ENCODE results near the gene NFIL3. TPM values are rescaled to one million over a fixed set of nuclear protein-coding genes. Genes with fewer than 3 reads are reported as not detected.
"Not testable (repeated sequence)": the region's sequence is repeated elsewhere in the genome, so short reads cannot be mapped to it uniquely, and the experiment has no call there.

The NFIL3 gene
- total and polyA plus RNA-seq, 4 experiments from 2014 or later: 1.8 to 3.3 (median 2.6) TPM

- Mint-ChIP-seq H3K4me1 (no peaks in the 10 kb centered on the region), H3K27me3 (peaks cover 3 to 5% of the 10 kb centered on the region in 2 donors), H3K27ac (no peak overlapping the region), H3K9me3 (no peaks in the 10 kb centered on the region), H3K4me3 (no peak overlapping the region), H3K36me3 (no peaks in the 10 kb centered on the region)
- intact Hi-C loops (cut with micrococcal nuclease): no loop called here
- H3K9me3 ChIP-seq (ENCODE audit: control insufficient read depth in 1 of 2, low read length in 2 of 2): no peaks in the 10 kb centered on the region
- no peaks in the 10 kb centered on the region for H3K4me1 ChIP-seq (ENCODE audit: insufficient read depth, low read length)
- peaks cover 3% of the 10 kb centered on the region for H3K27me3 ChIP-seq (ENCODE audit: insufficient read depth, low read length)
- H3K27ac ChIP-seq (ENCODE audit: low read depth, low read length): no peak overlapping the region
- CTCF ChIA-PET (ENCODE audit: partially characterized antibody): no interaction called here
- no peak for DNase-seq
- no peak overlapping the region for H3K4me3 ChIP-seq (ENCODE audit: low read length in 2 of 2)
- POLR2A ChIA-PET (ENCODE audit: partially characterized antibody): no interaction called here
- H3K36me3 ChIP-seq (ENCODE audit: insufficient read depth, low read length): no peaks in the 10 kb centered on the region
Observed at GRCh38 chr9:91383577-91383976, 40.1 kb downstream of the NFIL3 start.

GRCh38 chr9:91382298-91382697, 41.3 kb downstream of the NFIL3 start:
- ChIA-PET CTCF (ENCODE audit: partially characterized antibody) (no interaction called here), POLR2A (ENCODE audit: partially characterized antibody) (no interaction called here)
- H3K4me1 Mint-ChIP-seq: no peaks in the 10 kb centered on the region
- intact Hi-C loops (cut with micrococcal nuclease): no loop called here
- Histone ChIP-seq H3K27me3 (ENCODE audit: insufficient read depth, low read length) (peaks cover 3% of the 10 kb centered on the region), H3K27ac (ENCODE audit: low read depth, low read length) (no peak overlapping the region), H3K4me1 (ENCODE audit: insufficient read depth, low read length) (no peaks in the 10 kb centered on the region), H3K9me3 (ENCODE audit: control insufficient read depth in 1 of 2, low read length in 2 of 2) (no peaks in the 10 kb centered on the region), H3K36me3 (ENCODE audit: insufficient read depth, low read length) (no peaks in the 10 kb centered on the region), H3K4me3 (ENCODE audit: low read length in 2 of 2) (no peak overlapping the region)
- peak overlapping the region in 1 of 7 donors; percentile 28 for H3K27ac Mint-ChIP-seq
- H3K36me3 Mint-ChIP-seq: peaks cover 0 to 4% of the 10 kb centered on the region in 2 donors
- no peak overlapping the region for H3K4me3 Mint-ChIP-seq
- peaks cover 3 to 5% of the 10 kb centered on the region in 2 donors for H3K27me3 Mint-ChIP-seq
- no peak for DNase-seq
- H3K9me3 Mint-ChIP-seq: peaks cover 0 to 4% (median 1%) of the 10 kb centered on the region in 8 donors

GRCh38 chr9:91379426-91379825, 44.2 kb downstream of the NFIL3 start:
- Mint-ChIP-seq H3K4me1 (peaks cover 0 to 2% (median 0%) of the 10 kb centered on the region in 4 donors), H3K9me3 (peaks cover 0 to 4% (median 1%) of the 10 kb centered on the region in 8 donors), H3K27me3 (peaks cover 4 to 5% of the 10 kb centered on the region in 2 donors), H3K27ac (no peak overlapping the region), H3K36me3 (peaks cover 0 to 4% of the 10 kb centered on the region in 2 donors), H3K4me3 (no peak overlapping the region)
- Histone ChIP-seq H3K27ac (ENCODE audit: low read depth, low read length) (no peak overlapping the region), H3K4me3 (ENCODE audit: low read length in 2 of 2) (no peak overlapping the region), H3K4me1 (ENCODE audit: insufficient read depth, low read length) (no peaks in the 10 kb centered on the region), H3K36me3 (ENCODE audit: insufficient read depth, low read length) (no peaks in the 10 kb centered on the region), H3K27me3 (ENCODE audit: insufficient read depth, low read length) (peaks cover 3% of the 10 kb centered on the region), H3K9me3 (ENCODE audit: control insufficient read depth in 1 of 2, low read length in 2 of 2) (no peaks in the 10 kb centered on the region)
- no peak for DNase-seq
- CTCF ChIA-PET (ENCODE audit: partially characterized antibody): no interaction called here
- POLR2A ChIA-PET (ENCODE audit: partially characterized antibody): no interaction called here
- intact Hi-C loops (cut with micrococcal nuclease): no loop called here

GRCh38 chr9:91378695-91379127, 44.9 kb downstream of the NFIL3 start:
- Mint-ChIP-seq H3K27ac (no peak overlapping the region), H3K4me1 (peaks cover 0 to 2% (median 0%) of the 10 kb centered on the region in 4 donors), H3K36me3 (peaks cover 0 to 4% of the 10 kb centered on the region in 2 donors), H3K4me3 (no peak overlapping the region), H3K9me3 (peaks cover 0 to 4% (median 1%) of the 10 kb centered on the region in 8 donors), H3K27me3 (peaks cover 4 to 5% of the 10 kb centered on the region in 2 donors)
- CTCF ChIA-PET (ENCODE audit: partially characterized antibody): interaction anchor here (1.3 kb wide), 1 partner anchor 48 kb away, joined by 3 read pairs; no protein-coding TSS in a partner anchor
- peaks cover 3% of the 10 kb centered on the region for H3K27me3 ChIP-seq (ENCODE audit: insufficient read depth, low read length)
- no peaks in the 10 kb centered on the region for H3K36me3 ChIP-seq (ENCODE audit: insufficient read depth, low read length)
- POLR2A ChIA-PET (ENCODE audit: partially characterized antibody): no interaction called here
- no peak overlapping the region for H3K27ac ChIP-seq (ENCODE audit: low read depth, low read length)
- intact Hi-C loops (cut with micrococcal nuclease): no loop called here
- no peak overlapping the region for H3K4me3 ChIP-seq (ENCODE audit: low read length in 2 of 2)
- no peaks in the 10 kb centered on the region for H3K9me3 ChIP-seq (ENCODE audit: control insufficient read depth in 1 of 2, low read length in 2 of 2)
- no peaks in the 10 kb centered on the region for H3K4me1 ChIP-seq (ENCODE audit: insufficient read depth, low read length)
- no peak for DNase-seq

GRCh38 chr9:91378054-91378453, 45.6 kb downstream of the NFIL3 start:
- POLR2A ChIA-PET (ENCODE audit: partially characterized antibody); H3K27ac Mint-ChIP-seq; H3K9me3 ChIP-seq (ENCODE audit: control insufficient read depth in 1 of 2, low read length in 2 of 2); DNase-seq; H3K36me3 ChIP-seq (ENCODE audit: insufficient read depth, low read length); H3K27me3 Mint-ChIP-seq; H3K4me1 ChIP-seq (ENCODE audit: insufficient read depth, low read length); H3K4me1 Mint-ChIP-seq; H3K4me3 ChIP-seq (ENCODE audit: low read length in 2 of 2); H3K27ac ChIP-seq (ENCODE audit: low read depth, low read length); H3K27me3 ChIP-seq (ENCODE audit: insufficient read depth, low read length); H3K36me3 Mint-ChIP-seq; H3K4me3 Mint-ChIP-seq; intact Hi-C loops (cut with micrococcal nuclease); H3K9me3 Mint-ChIP-seq: not testable (repeated sequence)
- CTCF ChIA-PET (ENCODE audit: partially characterized antibody): interaction anchor here (1.3 kb wide), 1 partner anchor 49 kb away, joined by 3 read pairs; no protein-coding TSS in a partner anchor

GRCh38 chr9:91376239-91376638, 47.4 kb downstream of the NFIL3 start:
- Mint-ChIP-seq H3K9me3 (peaks cover 0 to 4% (median 1%) of the 10 kb centered on the region in 8 donors), H3K4me3 (no peak overlapping the region), H3K36me3 (peaks cover 0 to 4% of the 10 kb centered on the region in 2 donors), H3K27ac (no peak overlapping the region), H3K27me3 (peaks cover 2 to 4% of the 10 kb centered on the region in 2 donors), H3K4me1 (peaks cover 0 to 2% (median 0%) of the 10 kb centered on the region in 4 donors)
- CTCF ChIA-PET (ENCODE audit: partially characterized antibody): no interaction called here
- intact Hi-C loops (cut with micrococcal nuclease): no loop called here
- Histone ChIP-seq H3K36me3 (ENCODE audit: insufficient read depth, low read length) (no peaks in the 10 kb centered on the region), H3K4me1 (ENCODE audit: insufficient read depth, low read length) (no peaks in the 10 kb centered on the region), H3K4me3 (ENCODE audit: low read length in 2 of 2) (no peak overlapping the region), H3K27me3 (ENCODE audit: insufficient read depth, low read length) (peaks cover 3% of the 10 kb centered on the region), H3K9me3 (ENCODE audit: control insufficient read depth in 1 of 2, low read length in 2 of 2) (no peaks in the 10 kb centered on the region), H3K27ac (ENCODE audit: low read depth, low read length) (no peak overlapping the region)
- POLR2A ChIA-PET (ENCODE audit: partially characterized antibody): no interaction called here
- no peak for DNase-seq

- peaks cover 2% of the 10 kb centered on the region in 2 donors for H3K27me3 Mint-ChIP-seq
- no peak overlapping the region for H3K27ac Mint-ChIP-seq
- peaks cover 0 to 2% (median 0%) of the 10 kb centered on the region in 4 donors for H3K4me1 Mint-ChIP-seq
- intact Hi-C loops (cut with micrococcal nuclease): no loop called here
- no peak overlapping the region for H3K27ac ChIP-seq (ENCODE audit: low read depth, low read length)
- H3K9me3 ChIP-seq (ENCODE audit: control insufficient read depth in 1 of 2, low read length in 2 of 2): no peaks in the 10 kb centered on the region
- no peak for DNase-seq
- H3K4me1 ChIP-seq (ENCODE audit: insufficient read depth, low read length): no peaks in the 10 kb centered on the region
- POLR2A ChIA-PET (ENCODE audit: partially characterized antibody): no interaction called here
- H3K4me3 Mint-ChIP-seq: no peak overlapping the region
- no peaks in the 10 kb centered on the region for H3K27me3 ChIP-seq (ENCODE audit: insufficient read depth, low read length)
- no peak overlapping the region for H3K4me3 ChIP-seq (ENCODE audit: low read length in 2 of 2)
- H3K36me3 ChIP-seq (ENCODE audit: insufficient read depth, low read length): no peaks in the 10 kb centered on the region
- H3K9me3 Mint-ChIP-seq: peaks cover 0 to 4% (median 1%) of the 10 kb centered on the region in 8 donors
- H3K36me3 Mint-ChIP-seq: peaks cover 0 to 4% of the 10 kb centered on the region in 2 donors
- CTCF ChIA-PET (ENCODE audit: partially characterized antibody): no interaction called here
Observed at GRCh38 chr9:91374939-91375338, 48.7 kb downstream of the NFIL3 start.

GRCh38 chr9:91371894-91372293, 51.7 kb downstream of the NFIL3 start:
- POLR2A ChIA-PET (ENCODE audit: partially characterized antibody): no interaction called here
- no peaks in the 10 kb centered on the region for H3K9me3 Mint-ChIP-seq
- no peak overlapping the region for H3K4me3 Mint-ChIP-seq
- H3K27ac Mint-ChIP-seq: no peak overlapping the region
- peaks cover 0 to 2% (median 0%) of the 10 kb centered on the region in 4 donors for H3K4me1 Mint-ChIP-seq
- H3K4me1 ChIP-seq (ENCODE audit: insufficient read depth, low read length): no peaks in the 10 kb centered on the region
- DNase-seq: no peak
- CTCF ChIA-PET (ENCODE audit: partially characterized antibody): no interaction called here
- no peaks in the 10 kb centered on the region for H3K27me3 ChIP-seq (ENCODE audit: insufficient read depth, low read length)
- peaks cover 0 to 2% of the 10 kb centered on the region in 2 donors for H3K27me3 Mint-ChIP-seq
- no peaks in the 10 kb centered on the region for H3K9me3 ChIP-seq (ENCODE audit: control insufficient read depth in 1 of 2, low read length in 2 of 2)
- no peaks in the 10 kb centered on the region for H3K36me3 Mint-ChIP-seq
- H3K36me3 ChIP-seq (ENCODE audit: insufficient read depth, low read length): no peaks in the 10 kb centered on the region
- intact Hi-C loops (cut with micrococcal nuclease): no loop called here
- no peak overlapping the region for H3K27ac ChIP-seq (ENCODE audit: low read depth, low read length)
- H3K4me3 ChIP-seq (ENCODE audit: low read length in 2 of 2): no peak overlapping the region
